HG03103 (cell line): ENCODE results near the gene DISC1.
"Not testable (repeated sequence)": the region's sequence is repeated elsewhere in the genome, so short reads cannot be mapped to it uniquely, and the experiment has no call there.

ENCODE experiments used
- ATAC-seq: cut with Tn5 transposase; IDR thresholded peaks from one replicate; pipeline ENCODE4 v1.9.1; 2021; ENCODE audit warnings: low read depth; ENCODE audit not compliant: unreplicated experiment

The DISC1 gene

DNA sequence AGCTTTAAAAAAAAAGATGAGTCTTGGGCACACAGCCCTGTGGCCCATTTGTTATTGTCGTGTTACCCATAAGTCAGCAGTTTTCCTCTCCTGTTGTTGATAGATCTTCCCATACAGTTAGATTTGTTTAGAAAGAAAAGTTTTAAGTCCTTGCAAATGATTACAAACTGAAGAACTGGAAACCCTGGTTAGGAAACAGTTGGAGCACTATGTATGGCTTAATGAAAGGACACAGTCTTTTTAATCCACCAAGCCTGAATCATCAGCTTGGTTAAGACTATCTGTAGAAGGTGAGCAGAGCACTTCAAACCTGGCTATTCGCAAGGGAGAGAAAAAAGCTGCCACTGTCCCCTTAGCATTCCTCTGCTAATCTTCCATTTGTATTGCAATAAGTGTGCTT lies 241.0 kb downstream of the DISC1 start:
- no peak for ATAC-seq

DNA sequence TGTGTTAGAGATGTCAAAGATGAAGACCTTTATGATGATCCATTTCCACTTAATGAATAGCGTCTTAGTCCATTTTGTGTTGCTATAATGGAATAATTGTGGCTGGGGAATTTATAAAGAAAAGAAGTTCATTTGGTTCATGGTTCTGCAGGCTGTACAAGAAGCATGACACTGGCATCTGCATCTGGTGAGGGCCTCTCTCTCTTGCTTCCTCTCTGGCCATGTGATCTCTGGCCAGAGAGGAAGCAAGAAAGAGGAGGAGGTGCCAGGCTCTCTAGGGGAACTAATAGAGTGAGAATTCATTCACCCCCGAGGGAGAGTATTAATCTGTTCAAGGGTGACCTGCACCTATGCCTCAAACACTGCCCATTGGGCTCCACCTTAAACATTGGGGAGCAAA lies 242.8 kb downstream of the DISC1 start:
- no peak for ATAC-seq

DNA sequence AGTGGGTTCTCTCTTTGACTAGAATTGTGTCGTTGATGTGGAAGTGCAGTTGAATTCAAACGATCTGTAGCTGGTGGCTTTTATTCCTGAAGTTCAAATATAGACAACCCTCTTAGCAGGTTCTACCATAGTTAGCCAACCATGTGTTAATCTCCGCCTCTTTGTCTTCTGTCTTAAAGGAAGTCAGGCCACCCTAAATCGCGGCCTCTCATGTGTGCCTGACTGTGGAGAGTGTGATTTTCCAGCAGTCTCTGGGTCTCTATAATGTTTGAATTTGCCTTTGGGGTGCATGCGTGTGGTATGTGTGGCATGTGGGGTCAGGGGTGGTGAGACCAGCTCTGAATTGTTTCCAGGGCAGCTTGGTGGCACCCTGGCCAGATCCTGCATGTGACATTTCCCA lies 244.9 kb downstream of the DISC1 start:
- no peak for ATAC-seq

DNA sequence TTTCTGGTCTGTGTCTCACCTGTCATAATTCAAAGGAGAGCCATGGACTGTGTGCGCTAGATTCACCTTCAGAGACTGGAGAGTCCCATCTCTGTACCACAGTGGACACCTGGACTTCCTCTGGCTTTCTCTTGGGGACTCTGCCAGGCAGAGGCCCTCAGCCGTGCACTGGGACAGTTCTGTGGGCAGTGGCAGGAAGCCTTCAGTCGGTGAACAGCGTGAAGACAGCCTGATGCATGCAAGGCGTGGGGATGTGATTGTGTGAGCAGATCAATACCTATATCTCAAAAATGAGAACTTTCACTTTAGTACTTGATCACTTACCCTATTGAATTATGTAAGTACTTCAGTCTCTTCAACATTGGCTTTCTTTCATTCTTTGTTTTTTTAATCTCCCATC lies 245.3 kb downstream of the DISC1 start:
- no peak for ATAC-seq

DNA sequence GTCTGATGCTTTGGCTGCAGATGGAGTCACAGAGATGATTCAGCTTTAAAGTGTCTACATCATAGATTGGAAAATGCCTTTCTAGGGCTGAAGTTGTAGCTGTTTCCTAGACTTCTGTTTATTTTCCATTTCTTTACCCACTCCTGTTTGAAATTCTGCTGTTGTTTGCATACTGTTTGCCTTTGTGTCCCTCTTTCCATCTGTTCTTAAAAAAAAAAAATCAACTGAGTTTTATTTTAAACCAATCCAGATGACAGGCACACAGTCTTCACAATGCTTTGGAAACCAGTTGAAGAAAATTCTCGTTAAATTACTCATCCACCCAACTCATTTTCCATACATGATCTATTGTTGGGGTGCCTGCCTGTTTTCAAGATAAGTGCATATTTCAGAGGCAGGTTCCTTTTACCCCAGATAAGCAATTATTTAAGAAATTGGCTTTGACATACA lies 245.9 kb downstream of the DISC1 start:
- no peak for ATAC-seq

DNA sequence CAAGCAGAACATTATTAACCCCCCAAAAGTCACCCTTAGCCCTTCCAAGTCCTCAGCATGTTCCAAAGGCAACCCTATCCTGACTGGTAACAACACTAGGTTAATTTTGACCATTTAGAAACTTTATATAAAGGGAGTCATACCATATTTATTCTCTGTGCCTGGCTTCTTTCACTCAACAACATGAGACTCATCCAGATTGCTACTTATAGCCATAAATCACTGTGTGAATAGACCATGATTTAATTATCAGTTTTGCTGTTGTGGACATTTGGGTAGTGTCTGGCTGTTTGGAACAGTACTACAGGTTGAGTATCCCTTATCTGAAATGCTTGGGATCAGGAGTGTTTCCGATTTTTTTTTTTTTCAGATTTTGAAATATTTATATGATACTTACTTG lies 252.1 kb downstream of the DISC1 start:
- ATAC-seq: no peak

DNA sequence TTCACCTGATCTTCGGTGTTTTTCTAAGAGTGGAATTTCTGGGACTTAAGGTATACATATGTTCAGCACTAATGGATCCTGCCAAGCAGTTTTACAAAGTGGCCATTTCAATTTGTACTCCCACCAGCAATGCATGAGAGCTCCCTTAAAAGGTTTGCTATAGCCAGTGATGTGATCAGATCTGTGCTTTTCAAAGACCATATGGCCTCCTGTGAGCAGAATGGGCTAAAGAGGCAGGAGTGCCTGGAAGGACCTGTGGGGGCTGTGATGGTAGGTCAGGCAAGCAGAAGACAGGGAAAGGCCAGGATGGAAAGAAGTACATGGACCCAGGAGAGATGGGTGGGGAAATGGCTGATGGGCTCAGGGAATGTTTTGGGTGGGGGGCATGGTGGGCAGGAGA lies 252.7 kb downstream of the DISC1 start:
- no peak for ATAC-seq

DNA sequence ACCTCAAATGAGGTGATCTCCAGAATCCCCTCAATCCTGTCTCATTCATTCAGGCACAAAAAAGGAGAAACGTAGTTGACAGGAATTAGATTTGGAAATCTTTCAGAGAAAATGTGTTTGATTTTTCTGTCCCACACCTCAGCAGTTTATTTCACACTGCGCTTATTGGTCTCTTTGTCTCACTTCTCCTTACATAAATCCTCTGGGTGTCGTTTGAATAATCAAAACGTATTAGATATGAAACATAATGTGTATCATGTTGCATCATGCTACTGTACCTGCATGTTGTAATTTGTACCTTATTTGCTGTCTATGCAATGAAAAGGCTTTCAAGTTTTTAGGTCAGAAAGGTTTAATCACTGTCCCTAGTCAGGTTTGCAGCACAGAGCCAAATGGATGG lies 255.7 kb downstream of the DISC1 start:
- no peak for ATAC-seq

DNA sequence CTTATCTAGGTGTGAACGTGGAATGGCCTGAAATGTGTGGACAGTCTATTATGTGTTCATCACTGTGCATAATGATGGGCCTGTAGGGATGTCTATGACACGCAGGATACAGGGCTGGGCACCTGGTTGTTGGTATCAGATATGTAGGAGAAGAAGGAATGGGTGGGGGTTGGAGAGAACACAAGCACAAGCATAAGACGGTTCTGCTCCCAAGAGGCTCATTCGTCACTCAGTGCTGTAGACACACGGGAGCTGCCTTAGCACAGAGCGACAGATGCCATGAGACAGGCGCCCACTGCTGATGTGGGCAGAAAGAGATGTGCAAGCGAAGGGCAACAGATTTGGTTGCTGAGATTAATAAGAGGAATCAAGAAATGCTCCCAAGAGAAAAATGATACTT lies 256.2 kb downstream of the DISC1 start:
- no peak for ATAC-seq

DNA sequence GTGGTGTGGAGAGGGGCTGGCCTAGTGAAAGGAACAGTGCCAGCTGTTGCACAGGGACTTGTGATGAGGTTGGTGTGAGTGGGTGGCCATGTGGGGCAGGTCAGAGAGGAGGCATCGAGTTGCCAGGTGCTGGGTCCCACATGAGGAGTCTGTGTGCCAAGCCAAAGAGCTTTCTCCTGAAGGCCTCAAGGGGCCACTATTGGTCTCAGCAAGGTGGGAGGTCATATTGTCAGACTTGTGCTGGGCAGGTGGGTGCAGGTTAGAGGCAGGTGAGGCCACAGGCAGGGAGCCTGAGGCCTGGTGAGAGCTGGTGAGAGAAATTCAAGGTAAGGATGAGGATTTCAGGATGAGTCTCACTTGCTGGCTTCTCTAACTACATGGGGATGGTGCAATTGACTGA lies 256.8 kb downstream of the DISC1 start:
- no peak for ATAC-seq

DNA sequence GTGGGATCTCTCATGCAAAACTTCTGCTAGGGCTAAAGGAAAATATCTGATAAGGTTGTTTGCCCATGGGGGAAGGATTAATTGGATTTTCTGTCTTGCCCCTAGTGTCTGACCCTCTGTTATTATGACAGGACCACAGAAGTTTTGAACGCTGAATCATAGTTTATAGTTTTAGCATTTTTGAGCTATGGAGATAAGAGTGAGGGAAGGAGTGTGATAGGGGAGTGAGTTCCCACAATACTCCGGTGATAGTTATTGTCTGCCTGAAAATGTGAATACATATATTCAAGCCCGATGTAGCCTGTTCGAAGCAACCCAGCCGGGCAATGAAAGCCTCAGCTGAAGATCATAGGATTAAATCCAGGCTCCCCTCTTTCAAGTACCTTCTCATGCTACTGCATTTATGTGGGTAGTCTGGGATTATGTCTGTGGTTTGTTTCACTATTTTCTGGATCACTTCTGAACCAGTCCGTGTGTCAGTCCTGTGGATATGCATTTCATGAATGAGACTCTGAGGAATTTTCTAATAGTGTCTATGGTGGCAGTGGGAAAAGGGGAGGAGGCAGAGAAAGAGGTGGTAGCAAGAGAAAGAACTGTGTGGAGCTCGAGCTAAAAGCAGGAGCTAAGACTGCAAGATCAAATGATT lies 258.7 kb downstream of the DISC1 start:
- no peak for ATAC-seq

DNA sequence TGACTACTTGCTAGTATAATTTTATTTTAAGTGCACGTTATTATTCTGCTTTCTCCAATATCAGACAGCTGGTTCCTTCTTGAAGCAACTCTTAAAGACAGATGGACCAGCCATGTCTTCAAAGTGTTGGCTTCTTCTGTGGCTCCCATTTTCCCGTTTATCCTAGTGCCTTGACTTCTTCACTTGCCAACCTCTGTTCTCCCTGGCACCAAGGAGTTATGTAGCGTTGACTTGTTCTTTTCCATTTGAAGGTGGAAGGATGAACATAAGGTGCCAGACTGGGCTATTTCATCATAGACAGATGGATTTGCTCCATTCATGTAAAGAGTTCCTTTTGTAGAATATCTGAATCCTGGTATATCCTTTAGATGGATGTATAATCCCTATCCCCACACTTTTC lies 260.6 kb downstream of the DISC1 start:
- ATAC-seq: no peak

GRCh38 chr1:231887866-231888265 lies 261.3 kb downstream of the DISC1 start:
- ATAC-seq: no peak

DNA sequence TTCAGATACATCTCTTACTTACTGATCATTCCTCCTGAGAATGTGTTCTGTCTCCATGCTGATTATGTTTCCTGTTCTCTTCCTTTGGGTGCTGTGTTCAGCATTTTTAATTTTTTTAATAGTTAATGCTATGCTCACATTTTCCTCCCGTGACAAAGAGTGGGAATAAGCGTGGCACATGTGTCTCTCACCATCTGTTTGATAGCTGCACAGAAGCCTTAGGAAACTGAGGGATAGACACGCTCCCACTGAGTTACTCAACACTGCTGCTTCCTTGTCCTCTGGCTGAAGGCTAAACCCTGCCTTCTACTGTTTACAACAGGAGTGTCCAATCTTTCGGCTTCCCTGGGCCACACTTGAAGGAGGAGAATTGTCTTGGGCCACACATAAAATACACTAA lies 264.2 kb downstream of the DISC1 start:
- ATAC-seq: no peak

DNA sequence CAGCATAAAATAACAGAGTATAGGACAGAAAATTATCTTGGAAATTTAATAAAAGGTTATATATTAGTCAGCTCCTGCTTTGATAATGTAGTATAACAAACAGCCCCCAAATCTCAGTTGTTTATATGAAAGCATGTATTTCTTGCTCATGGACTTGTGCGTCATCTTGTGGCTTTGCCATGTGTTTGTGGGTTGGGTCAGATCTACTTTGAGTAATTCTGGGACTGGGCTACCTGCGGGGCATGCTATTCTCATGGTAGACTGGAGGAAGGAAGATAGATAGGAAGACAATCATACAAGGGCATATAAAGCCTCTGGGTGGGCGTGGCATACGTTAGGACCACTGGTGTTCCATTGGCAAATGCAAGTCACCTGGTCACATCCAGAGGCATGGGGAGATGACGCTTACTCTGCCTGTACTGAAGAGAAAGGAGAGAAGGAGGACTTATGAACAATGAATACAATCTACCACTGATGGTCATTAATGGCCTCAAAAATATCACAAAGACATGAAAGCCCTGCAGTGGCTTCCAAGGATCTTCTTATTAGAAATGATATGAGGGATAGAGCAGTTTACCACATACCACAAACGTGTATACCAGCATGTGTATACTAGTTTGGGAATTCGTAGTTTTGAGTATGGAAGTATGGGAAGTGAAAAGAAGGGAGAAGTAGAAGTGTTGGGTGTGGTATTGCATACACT lies 267.0 kb downstream of the DISC1 start:
- ATAC-seq: no peak

DNA sequence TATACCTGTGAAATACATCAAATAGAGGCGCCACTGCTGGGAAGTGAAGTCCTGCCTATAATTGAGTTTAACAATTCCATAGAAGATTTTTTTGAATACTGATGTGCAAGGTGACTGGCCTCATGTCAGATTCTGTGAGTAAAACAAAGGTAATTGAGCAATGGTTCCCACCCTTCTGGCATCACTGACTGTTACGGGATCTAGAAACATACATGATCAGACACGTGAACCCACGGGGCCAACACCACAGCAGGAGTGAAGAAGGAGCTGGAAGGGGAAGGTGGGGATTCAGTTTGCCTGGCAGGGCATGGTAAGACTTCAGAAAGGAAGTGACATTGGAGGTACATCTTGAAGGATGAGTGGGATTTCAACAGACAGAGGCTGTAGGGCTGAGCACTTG lies 270.2 kb downstream of the DISC1 start:
- no peak for ATAC-seq

DNA sequence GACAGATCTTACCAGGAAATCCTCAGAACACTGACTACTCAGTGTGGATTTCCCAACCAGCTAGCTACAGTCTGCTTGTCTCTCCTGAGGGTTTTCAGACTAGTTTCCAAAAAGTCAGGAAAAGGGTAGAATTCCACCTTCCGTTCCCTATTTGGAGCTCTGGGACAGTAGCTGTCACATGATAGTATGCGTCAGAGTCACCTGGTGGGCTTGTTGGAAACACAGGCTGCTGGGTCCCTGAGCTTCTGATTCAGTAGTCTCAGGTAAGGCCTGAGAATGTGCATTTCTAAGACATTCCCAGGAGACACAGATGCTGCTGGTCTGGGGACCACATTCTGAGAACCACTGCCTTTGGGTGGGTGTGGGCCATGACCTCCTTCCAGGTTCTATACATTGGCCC lies 272.5 kb downstream of the DISC1 start:
- ATAC-seq: no peak

DNA sequence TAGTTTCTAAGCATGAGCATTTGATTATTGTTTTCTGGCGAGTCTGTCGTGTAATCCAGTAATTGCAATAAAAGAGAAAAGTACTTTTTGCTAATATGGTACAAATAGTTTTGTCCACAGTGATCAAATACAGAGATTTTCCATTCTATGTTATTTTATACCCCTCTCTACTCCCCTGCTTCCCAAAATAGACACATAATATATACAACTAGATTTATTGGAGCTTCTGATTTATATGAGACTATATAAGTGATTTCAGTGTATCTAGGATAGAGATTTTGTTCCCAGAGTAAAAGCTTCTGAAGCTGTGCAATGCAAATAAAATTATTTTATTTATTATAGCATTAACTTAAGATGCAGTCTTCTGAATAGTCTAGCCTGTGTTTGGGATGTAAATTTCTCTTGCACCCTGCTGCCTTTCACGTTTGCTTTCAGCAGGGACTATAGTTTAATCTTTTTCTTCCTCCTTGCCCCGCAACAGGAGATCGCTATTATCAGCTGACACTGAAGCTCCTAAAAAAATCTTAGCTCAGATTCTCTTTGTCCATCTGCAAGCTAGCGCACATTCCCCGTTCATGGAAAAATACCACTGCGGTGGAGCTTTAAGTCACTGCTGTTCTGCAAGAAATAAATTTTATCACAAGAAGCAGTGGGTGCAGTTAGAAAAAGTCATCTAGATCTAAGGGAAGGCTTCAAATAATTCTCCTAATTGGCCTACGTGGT lies 273.3 kb downstream of the DISC1 start:
- no peak for ATAC-seq

GRCh38 chr1:231903586-231904081 lies 277.0 kb downstream of the DISC1 start:
- no peak for ATAC-seq

- not testable (repeated sequence) for ATAC-seq
These were observed 280.7 kb downstream of the DISC1 start for GRCh38 chr1:231907310-231907709.

GRCh38 chr1:231913493-231913892 lies 286.9 kb downstream of the DISC1 start:
- ATAC-seq: no peak
